HepG2 (cell line): Measurements from ENCODE around the gene SLCO4A1. TPM values are rescaled to one million over a fixed set of nuclear protein-coding genes. Genes with fewer than 3 reads are reported as not detected.
A peak's percentile ranks its signal among the peaks of the same experiment; 100 is the strongest.

Experiments
- ATF7-NPFF ChIP-seq: sonication (generic); formaldehyde crosslinking; IDR thresholded peaks from 2 replicates; pipeline ENCODE4 v1.8.1; 2023; ENCODE audit warnings: mild to moderate bottlenecking, low read depth, missing genetic modification reagents, moderate library complexity
- CHCHD3 ChIP-seq: sonication (generic); formaldehyde crosslinking; IDR thresholded peaks from 2 replicates; pipeline ENCODE4 v1.8.0; 2022; ENCODE audit warnings: mild to moderate bottlenecking, missing genetic modification reagents, moderate library complexity
- KDM4B ChIP-seq: sonication (generic); formaldehyde crosslinking; IDR thresholded peaks from 2 replicates; pipeline ENCODE4 v1.4.0; 2020; ENCODE audit warnings: missing genetic modification reagents
- POLR2A ChIP-seq, 2 experiments: IDR thresholded peaks; 2 replicates each; pipeline ENCODE4 v1.6.1; 2011; ENCODE audit warnings: low read depth in 2 of 2, low read length in 2 of 2, mild to moderate bottlenecking in 1 of 2, moderate library complexity in 1 of 2; ENCODE audit not compliant: insufficient read depth in 1 of 2
- ZNF138 ChIP-seq: sonication (generic); formaldehyde crosslinking; IDR thresholded peaks from 2 replicates; pipeline ENCODE4 v1.5.0; 2020; ENCODE audit warnings: mild to moderate bottlenecking, low read depth, missing genetic modification reagents
- polyA plus RNA-seq, 8 experiments: library from polyadenylated mRNA; depleted of rRNA in 3 of 8; stranded (reverse) in 7 of 8; unstranded in 1 of 8; fragments of >200 nt; fragmentation: Illumina TruSeq in 4 of 8; extraction: Trizol in 4 of 8; gene quantifications; 2 replicates each; pipeline versions ENCODE4 v1.2.1 to v1.2.3, GENCODE V29; 2011 to 2016; ENCODE audit warnings: low read depth in 4 of 8, missing spikeins in 1 of 8, mixed read lengths in 1 of 8; ENCODE audit not compliant: insufficient read depth in 1 of 8
- total RNA-seq, 5 experiments: library from RNA; depleted of rRNA; stranded (reverse); fragments of >200 nt; fragmentation: Illumina TruSeq; extraction: Trizol; gene quantifications; 2 replicates each; pipeline ENCODE4 v1.2.3, GENCODE V29; 2016; ENCODE audit warnings: low read depth in 1 of 5
- TF ChIP-seq, protein P1 (sequence below): sonication (generic); formaldehyde crosslinking; IDR thresholded peaks from 2 replicates; pipeline ENCODE4 v1.5.0; 2020; ENCODE audit warnings: mild to moderate bottlenecking, missing genetic modification reagents, borderline replicate concordance
- TF ChIP-seq, protein P2 (sequence below): sonication (generic); formaldehyde crosslinking; conservative IDR thresholded peaks from 2 replicates; pipeline ENCODE4 v1.8.0; 2022; ENCODE audit warnings: missing genetic modification reagents

SLCO4A1 gene
- total and polyA plus RNA-seq, 2 of the 13 experiments (the other 11 are each of a cell fraction or from before 2014, with no cell fraction given), result 55.5 to 112 TPM

DNA sequence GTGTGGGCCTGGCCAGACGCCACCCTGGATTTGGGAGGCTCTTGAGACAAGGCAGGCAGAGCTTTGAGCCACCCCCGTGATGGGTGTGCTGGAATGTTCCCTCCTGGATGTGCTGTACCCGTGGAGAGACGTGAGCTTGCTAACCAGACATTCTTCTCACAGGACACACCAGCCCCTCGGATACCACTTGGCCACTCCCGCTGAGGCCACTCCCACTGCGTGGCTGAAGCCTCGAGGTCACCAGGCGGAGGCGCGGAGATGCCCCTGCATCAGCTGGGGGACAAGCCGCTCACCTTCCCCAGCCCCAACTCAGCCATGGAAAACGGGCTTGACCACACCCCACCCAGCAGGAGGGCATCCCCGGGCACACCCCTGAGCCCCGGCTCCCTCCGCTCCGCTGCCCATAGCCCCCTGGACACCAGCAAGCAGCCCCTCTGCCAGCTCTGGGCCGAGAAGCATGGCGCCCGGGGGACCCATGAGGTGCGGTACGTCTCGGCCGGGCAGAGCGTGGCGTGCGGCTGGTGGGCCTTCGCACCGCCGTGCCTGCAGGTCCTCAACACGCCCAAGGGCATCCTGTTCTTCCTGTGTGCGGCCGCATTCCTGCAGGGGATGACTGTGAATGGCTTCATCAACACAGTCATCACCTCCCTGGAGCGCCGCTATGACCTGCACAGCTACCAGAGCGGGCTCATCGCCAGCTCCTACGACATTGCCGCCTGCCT lies 14.1 kb downstream of the SLCO4A1 start (continued):
- TF ChIP-seq CHCHD3 (CRISPR knock-in tag), result 0 out of 2 replicates have a peak, but pooled peaks have one; percentile 33
- 0 out of 4 replicates have a peak, but pooled peaks of 1 of the 2 experiments have one; percentile 11 for TF ChIP-seq POLR2A (IDR thresholded peaks at IDR 0.05; ENCODE audit: insufficient read depth in 1 of 2, low read depth in 2 of 2, low read length in 2 of 2)
- TF ChIP-seq ATF7-NPFF, result 0 out of 2 replicates have a peak, but pooled peaks have one; percentile 34
- no peak for TF ChIP-seq KDM4B (CRISPR knock-in tag)
- TF ChIP-seq, protein P1, sequence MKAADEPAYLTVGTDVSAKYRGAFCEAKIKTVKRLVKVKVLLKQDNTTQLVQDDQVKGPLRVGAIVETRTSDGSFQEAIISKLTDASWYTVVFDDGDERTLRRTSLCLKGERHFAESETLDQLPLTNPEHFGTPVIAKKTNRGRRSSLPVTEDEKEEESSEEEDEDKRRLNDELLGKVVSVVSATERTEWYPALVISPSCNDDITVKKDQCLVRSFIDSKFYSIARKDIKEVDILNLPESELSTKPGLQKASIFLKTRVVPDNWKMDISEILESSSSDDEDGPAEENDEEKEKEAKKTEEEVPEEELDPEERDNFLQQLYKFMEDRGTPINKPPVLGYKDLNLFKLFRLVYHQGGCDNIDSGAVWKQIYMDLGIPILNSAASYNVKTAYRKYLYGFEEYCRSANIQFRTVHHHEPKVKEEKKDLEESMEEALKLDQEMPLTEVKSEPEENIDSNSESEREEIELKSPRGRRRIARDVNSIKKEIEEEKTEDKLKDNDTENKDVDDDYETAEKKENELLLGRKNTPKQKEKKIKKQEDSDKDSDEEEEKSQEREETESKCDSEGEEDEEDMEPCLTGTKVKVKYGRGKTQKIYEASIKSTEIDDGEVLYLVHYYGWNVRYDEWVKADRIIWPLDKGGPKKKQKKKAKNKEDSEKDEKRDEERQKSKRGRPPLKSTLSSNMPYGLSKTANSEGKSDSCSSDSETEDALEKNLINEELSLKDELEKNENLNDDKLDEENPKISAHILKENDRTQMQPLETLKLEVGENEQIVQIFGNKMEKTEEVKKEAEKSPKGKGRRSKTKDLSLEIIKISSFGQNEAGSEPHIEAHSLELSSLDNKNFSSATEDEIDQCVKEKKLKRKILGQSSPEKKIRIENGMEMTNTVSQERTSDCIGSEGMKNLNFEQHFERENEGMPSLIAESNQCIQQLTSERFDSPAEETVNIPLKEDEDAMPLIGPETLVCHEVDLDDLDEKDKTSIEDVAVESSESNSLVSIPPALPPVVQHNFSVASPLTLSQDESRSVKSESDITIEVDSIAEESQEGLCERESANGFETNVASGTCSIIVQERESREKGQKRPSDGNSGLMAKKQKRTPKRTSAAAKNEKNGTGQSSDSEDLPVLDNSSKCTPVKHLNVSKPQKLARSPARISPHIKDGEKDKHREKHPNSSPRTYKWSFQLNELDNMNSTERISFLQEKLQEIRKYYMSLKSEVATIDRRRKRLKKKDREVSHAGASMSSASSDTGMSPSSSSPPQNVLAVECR, result 0 out of 2 replicates have a peak, but pooled peaks have one; percentile 15
- TF ChIP-seq, protein P2, sequence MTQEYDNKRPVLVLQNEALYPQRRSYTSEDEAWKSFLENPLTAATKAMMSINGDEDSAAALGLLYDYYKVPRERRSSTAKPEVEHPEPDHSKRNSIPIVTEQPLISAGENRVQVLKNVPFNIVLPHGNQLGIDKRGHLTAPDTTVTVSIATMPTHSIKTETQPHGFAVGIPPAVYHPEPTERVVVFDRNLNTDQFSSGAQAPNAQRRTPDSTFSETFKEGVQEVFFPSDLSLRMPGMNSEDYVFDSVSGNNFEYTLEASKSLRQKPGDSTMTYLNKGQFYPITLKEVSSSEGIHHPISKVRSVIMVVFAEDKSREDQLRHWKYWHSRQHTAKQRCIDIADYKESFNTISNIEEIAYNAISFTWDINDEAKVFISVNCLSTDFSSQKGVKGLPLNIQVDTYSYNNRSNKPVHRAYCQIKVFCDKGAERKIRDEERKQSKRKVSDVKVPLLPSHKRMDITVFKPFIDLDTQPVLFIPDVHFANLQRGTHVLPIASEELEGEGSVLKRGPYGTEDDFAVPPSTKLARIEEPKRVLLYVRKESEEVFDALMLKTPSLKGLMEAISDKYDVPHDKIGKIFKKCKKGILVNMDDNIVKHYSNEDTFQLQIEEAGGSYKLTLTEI (CRISPR knock-in tag), result no peak
- no peak for TF ChIP-seq ZNF138
